SK-N-SH (cell line): ENCODE results near the gene TNFRSF21. TPM values are rescaled to one million over a fixed set of nuclear protein-coding genes. Genes with fewer than 3 reads are reported as not detected.

Source experiments
- CTCF ChIA-PET: fragments of 300-600, 350-600 bp; formaldehyde crosslinking; extraction: SDS; loops from one replicate; lab custom pipeline; 2021; lab: Yijun Ruan, JAX
- POLR2A ChIA-PET: fragments of 350-600 bp; sonication (Branson Sonifier 250); formaldehyde crosslinking; extraction: SDS; loops from one replicate; lab custom pipeline; 2020; ENCODE audit warnings: antibody characterized with exemption, inconsistent platforms; lab: Yijun Ruan, JAX
- DNase-seq: peaks from one replicate; pipeline ENCODE4 v3.0.0; 2012
- H2AFZ ChIP-seq: fragments of 200-600 bp; sonication (generic); 2 replicates; pipeline ENCODE4 v1.8.1; 2016; ENCODE audit warnings: antibody characterized with exemption, mild to moderate bottlenecking, low read depth
- H3F3A ChIP-seq: fragments of 200-600 bp; sonication (generic); replicated peaks from 2 replicates; pipeline ENCODE3; 2016; ENCODE audit warnings: antibody characterized with exemption, mild to moderate bottlenecking; ENCODE audit not compliant: insufficient read depth
- H3K27ac ChIP-seq, 2 experiments: fragments of 200-500 bp in 1 of 2; fragments of 200-600 bp in 1 of 2; sonication (Bioruptor generic) in 1 of 2; sonication (generic), shearing (Covaris generic) in 1 of 2; 2 replicates each; pipeline versions ENCODE4 v1.5.1 to v1.6.1; 2014 to 2016; ENCODE audit warnings: low read depth in 2 of 2, inconsistent platforms in 1 of 2, low read length in 1 of 2, mild to moderate bottlenecking in 1 of 2, mixed read lengths in 1 of 2
- H3K27me3 ChIP-seq: fragments of 200-600 bp; sonication (generic), shearing (Covaris generic); 2 replicates; pipeline ENCODE4 v1.6.1; 2016; ENCODE audit warnings: mixed run types; ENCODE audit not compliant: insufficient read depth
- H3K36me3 ChIP-seq, 2 experiments: fragments of 200-500 bp in 1 of 2; fragments of 200-600 bp in 1 of 2; sonication (Bioruptor generic) in 1 of 2; sonication (generic) in 1 of 2; replicated peaks in 1 of 2; 2 replicates each; pipeline versions ENCODE3 to v1.5.1; 2014 to 2016; ENCODE audit warnings: low read length in 1 of 2, mild to moderate bottlenecking in 1 of 2; ENCODE audit not compliant: insufficient read depth in 2 of 2, control insufficient read depth in 1 of 2
- H3K4me1 ChIP-seq, 2 experiments: fragments of 200-500 bp in 1 of 2; fragments of 200-600 bp in 1 of 2; sonication (Bioruptor generic) in 1 of 2; sonication (generic), shearing (Covaris generic) in 1 of 2; 2 replicates each; pipeline versions ENCODE4 v1.5.1 to v1.6.1; 2014 to 2016; ENCODE audit warnings: low read depth in 1 of 2, low read length in 1 of 2, mixed run types in 1 of 2; ENCODE audit not compliant: insufficient read depth in 2 of 2, control insufficient read depth in 1 of 2
- H3K4me2 ChIP-seq: fragments of 200-600 bp; sonication (generic), shearing (Covaris generic); 2 replicates; pipeline ENCODE4 v1.6.1; 2017; ENCODE audit warnings: mixed run types
- H3K4me3 ChIP-seq, 2 experiments: fragments of 200-500 bp in 1 of 2; fragments of 200-600 bp in 1 of 2; sonication (Bioruptor generic) in 1 of 2; sonication (generic), shearing (Covaris generic) in 1 of 2; 2 replicates each; pipeline versions ENCODE4 v1.5.1 to v1.8.1; 2014 to 2016; ENCODE audit warnings: low read depth in 2 of 2, inconsistent platforms in 1 of 2, low read length in 1 of 2, mild to moderate bottlenecking in 1 of 2, mixed read lengths in 1 of 2, moderate library complexity in 1 of 2
- H3K79me2 ChIP-seq: fragments of 200-600 bp; sonication (generic); 2 replicates; pipeline ENCODE4 v1.8.1; 2017; ENCODE audit warnings: mild to moderate bottlenecking; ENCODE audit not compliant: insufficient read depth
- H3K9ac ChIP-seq: fragments of 200-600 bp; sonication (generic); 2 replicates; pipeline ENCODE4 v1.6.1; 2017; ENCODE audit warnings: mixed run types
- H3K9me2 ChIP-seq: fragments of 200-600 bp; sonication (generic); 2 replicates; pipeline ENCODE4 v1.6.1; 2017; ENCODE audit warnings: mixed run types
- H3K9me3 ChIP-seq: fragments of 200-600 bp; sonication (generic); 2 replicates; pipeline ENCODE4 v1.6.1; 2017; ENCODE audit warnings: mixed run types, mild to moderate bottlenecking, moderate library complexity
- H4K20me1 ChIP-seq: fragments of 200-600 bp; sonication (generic); 2 replicates; pipeline ENCODE4 v1.6.1; 2017; ENCODE audit warnings: mild to moderate bottlenecking, mixed run types; ENCODE audit not compliant: insufficient read depth
- CTCF ChIP-seq: fragments of 200-600 bp; sonication (generic); IDR thresholded peaks from 2 replicates; pipeline ENCODE4 v1.6.1; 2017; ENCODE audit warnings: antibody characterized with exemption, mild to moderate bottlenecking, moderate library complexity
- RFX5 ChIP-seq: IDR thresholded peaks from 2 replicates; pipeline ENCODE4 v1.6.1; 2012; ENCODE audit warnings: mild to moderate bottlenecking, improper control_type of control experiment, low read length
- RXRA ChIP-seq: IDR thresholded peaks from 2 replicates; pipeline ENCODE4 v1.4.0; 2012; ENCODE audit warnings: low read depth, mild to moderate bottlenecking, borderline replicate concordance
- SMC3 ChIP-seq: IDR thresholded peaks from 2 replicates; pipeline ENCODE4 v1.6.1; 2012; ENCODE audit warnings: low read depth, low read length, improper control_type of control experiment
- USF1 ChIP-seq: IDR thresholded peaks from 2 replicates; pipeline ENCODE4 v1.4.0; 2012; ENCODE audit warnings: low read depth, borderline replicate concordance
- USF2 ChIP-seq: fragments of 150-350 bp; IDR thresholded peaks from 2 replicates; pipeline ENCODE4 v1.6.1; 2017; ENCODE audit warnings: antibody characterized with exemption, low read length, low read depth, borderline replicate concordance
- WGBS: methylation state at CpG from one replicate; pipeline ENCODE4 v1.1.6; 2017; ENCODE audit warnings: low lambda C conversion rate; 5-methylcytosine and 5-hydroxymethylcytosine counted together
- polyA plus RNA-seq, 3 experiments: library from polyadenylated mRNA; depleted of rRNA; stranded (reverse); fragments of >200 nt; gene quantifications; 2 replicates each; pipeline ENCODE4 v1.2.3, GENCODE V29; 2012

The TNFRSF21 gene
- polyA plus RNA-seq, 1 of the 3 experiments (the other 2 are of a cell fraction), result 9.2 TPM

GRCh38 chr6:47309291-47310130, at the start of gene TNFRSF21 (continued):
- TF ChIP-seq USF2, result no peak; the same call in 1 of the 2 replicates

GRCh38 chr6:47358440-47359225, 48.9 kb upstream of the TNFRSF21 start:
- H3K4me2 ChIP-seq, result no peak overlapping the region
- no peak overlapping the region for H2AFZ ChIP-seq
- no peaks in the 10 kb centered on the region for H3K9me3 ChIP-seq
- no peaks in the 10 kb centered on the region; the same call in 1 of the 2 replicates for H3K27me3 ChIP-seq
- H3K9ac ChIP-seq, result no peak overlapping the region
- POLR2A ChIA-PET, result no interaction called here
- no peaks in the 10 kb centered on the region for H3K79me2 ChIP-seq
- no peaks in the 10 kb centered on the region for H3K36me3 ChIP-seq
- H3K27ac ChIP-seq, result no peak overlapping the region
- no peak for DNase-seq
- 9% methylated on average over 6 of the region's 6 CpGs for WGBS
- no peaks in the 10 kb centered on the region for H3F3A ChIP-seq
- H3K4me3 ChIP-seq, result no peak overlapping the region
- H3K4me1 ChIP-seq, result no peaks in the 10 kb centered on the region
- no peaks in the 10 kb centered on the region for H3K9me2 ChIP-seq
- CTCF ChIA-PET, result interaction anchor here (1.8 kb wide), 1 partner anchor 49 kb away, joined by 6 read pairs; the partner anchor contains the start of gene TNFRSF21
- no peak for TF ChIP-seq CTCF
- H4K20me1 ChIP-seq, result no peaks in the 10 kb centered on the region

GRCh38 chr6:47357827-47358226, 48.1 kb upstream of the TNFRSF21 start:
- Histone ChIP-seq H3K9me2 (no peaks in the 10 kb centered on the region), H3K27ac (no peak overlapping the region), H3K27me3 (no peaks in the 10 kb centered on the region; the same call in 1 of the 2 replicates), H2AFZ (no peak overlapping the region), H3K4me2 (no peak overlapping the region), H3K4me1 (no peaks in the 10 kb centered on the region), H3K36me3 (no peaks in the 10 kb centered on the region), H3K9ac (no peak overlapping the region), H3K4me3 (no peak overlapping the region), H3F3A (no peaks in the 10 kb centered on the region), H3K79me2 (no peaks in the 10 kb centered on the region), H4K20me1 (no peaks in the 10 kb centered on the region), H3K9me3 (no peaks in the 10 kb centered on the region)
- TF ChIP-seq RFX5 (no peak), SMC3 (no peak), USF1 (no peak), RXRA (no peak)
- no peak for DNase-seq
- ChIA-PET CTCF (interaction anchor here (1.8 kb wide), 1 partner anchor 48 kb away, joined by 6 read pairs; the partner anchor contains the start of gene TNFRSF21), POLR2A (no interaction called here)
- 6% methylated on average over 2 of the region's 2 CpGs for WGBS
